Stimulated activated naive B cell treated with anti-CD40 and anti-IgM and Interleukin-4, amounts not matched to agents 10 μg/mL and 1 μg/mL and 100 μg/mL, for 72 hours (primary cell): ENCODE measurements around the gene ARHGEF7.
"Not testable (repeated sequence)": the region's sequence is repeated elsewhere in the genome, so short reads cannot be mapped to it uniquely, and the experiment has no call there.

ENCODE experiments used
- ATAC-seq, 2 donors: fragments of 150-1000 bp; cut with Tn5 transposase; replicated peaks; 2 replicates each; pipeline ENCODE4 v1.10.0; 2021; ENCODE audit warnings: moderate library complexity in 1 of 2
- DNase-seq: peaks from one replicate; pipeline ENCODE4 v3.0.0; 2021
- H3K27ac Mint-ChIP-seq: one replicate; pipeline ENCODE4 v1.8.0; 2022; ENCODE audit warnings: mild to moderate bottlenecking, mixed read lengths
- H3K27me3 Mint-ChIP-seq, 2 donors: one replicate each; pipeline ENCODE4 v1.8.0; 2022; ENCODE audit warnings: mixed read lengths in 2 of 2
- H3K36me3 Mint-ChIP-seq, 2 donors: one replicate each; pipeline ENCODE4 v1.8.0; 2022; ENCODE audit warnings: mixed read lengths in 2 of 2, mild to moderate bottlenecking in 1 of 2
- H3K4me1 Mint-ChIP-seq, 2 donors: one replicate each; pipeline ENCODE4 v1.8.0; 2022; ENCODE audit warnings: mixed read lengths in 2 of 2, mild to moderate bottlenecking in 1 of 2
- H3K4me3 Mint-ChIP-seq, 2 donors: one replicate each; pipeline ENCODE4 v1.8.0; 2022; ENCODE audit warnings: mild to moderate bottlenecking in 2 of 2, mixed read lengths in 2 of 2, moderate library complexity in 1 of 2
- H3K9me3 Mint-ChIP-seq, 2 donors: one replicate each; pipeline ENCODE4 v1.8.0; 2022; ENCODE audit warnings: mixed read lengths in 2 of 2, mild to moderate bottlenecking in 1 of 2

The ARHGEF7 gene

DNA sequence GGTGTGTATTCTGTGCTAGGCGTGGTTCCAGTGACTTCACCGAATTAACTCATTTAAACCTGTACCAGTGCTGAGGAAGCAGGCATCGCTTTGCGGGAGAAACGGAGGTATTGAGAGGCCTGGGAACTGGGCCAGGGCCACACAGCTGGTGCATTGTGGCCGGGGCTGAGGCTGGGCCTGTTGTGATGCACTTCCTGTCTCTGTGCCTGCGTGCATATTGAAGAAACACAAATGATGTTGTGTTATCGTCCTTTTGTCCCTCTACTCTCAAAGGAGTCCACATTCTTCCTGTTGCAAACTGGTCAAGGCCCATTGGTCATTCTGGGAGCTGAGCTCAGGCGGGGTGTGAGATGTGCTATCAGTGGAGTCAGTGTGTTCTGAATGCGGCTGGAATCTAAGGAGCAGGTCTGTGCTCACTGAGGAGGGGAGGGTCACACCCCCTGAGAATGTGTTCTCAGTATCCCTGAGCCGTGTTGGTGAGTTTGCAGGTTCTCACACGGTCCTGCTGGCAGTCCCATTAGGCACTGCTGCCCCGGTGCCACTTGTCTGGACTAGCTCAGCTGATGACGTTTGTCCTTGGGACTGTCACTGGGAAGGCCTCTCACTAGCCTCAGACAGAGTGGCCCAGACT lies 62.1 kb downstream of the ARHGEF7 start:
- peaks cover 56 to 74% of the 10 kb centered on the region in 2 donors for H3K36me3 Mint-ChIP-seq
- peaks cover 16 to 20% of the 10 kb centered on the region in 2 donors for H3K9me3 Mint-ChIP-seq
- DNase-seq (peak; percentile 12), ATAC-seq (peak; percentile 64 to 79)
- H3K4me1 Mint-ChIP-seq, result peaks cover 63 to 82% of the 10 kb centered on the region in 2 donors
- H3K27me3 Mint-ChIP-seq, result no peaks in the 10 kb centered on the region
- H3K4me3 Mint-ChIP-seq, result peak overlapping the region; percentile 48 to 52
- H3K27ac Mint-ChIP-seq, result peak overlapping the region; percentile 92

DNA sequence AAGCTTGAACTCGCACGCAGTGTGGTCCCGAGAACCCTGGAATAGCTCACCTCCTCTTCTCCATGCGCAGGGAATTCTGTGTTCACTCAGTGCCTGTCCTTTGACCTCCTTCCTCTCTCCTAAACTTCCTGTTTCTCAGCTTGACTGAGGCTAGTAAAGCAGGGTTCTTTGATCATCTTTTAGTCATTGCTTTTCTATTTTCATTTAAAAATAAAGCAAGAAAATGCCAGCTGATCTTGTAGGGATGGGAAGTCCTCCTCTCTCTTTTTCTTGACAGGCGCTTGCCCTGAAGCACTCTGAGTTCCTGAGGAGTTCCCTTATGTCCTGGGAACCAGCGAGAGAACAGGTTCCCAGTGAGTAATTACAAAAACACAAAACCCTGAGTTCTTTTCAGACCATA lies 62.8 kb downstream of the ARHGEF7 start:
- Mint-ChIP-seq H3K9me3 (peaks cover 17 to 20% of the 10 kb centered on the region in 2 donors), H3K36me3 (peaks cover 57 to 82% of the 10 kb centered on the region in 2 donors), H3K27me3 (no peaks in the 10 kb centered on the region), H3K4me1 (peaks cover 65 to 87% of the 10 kb centered on the region in 2 donors), H3K4me3 (peak overlapping the region; percentile 8 to 23), H3K27ac (peak overlapping the region; percentile 92)
- ATAC-seq, result no peak
- no peak for DNase-seq

DNA sequence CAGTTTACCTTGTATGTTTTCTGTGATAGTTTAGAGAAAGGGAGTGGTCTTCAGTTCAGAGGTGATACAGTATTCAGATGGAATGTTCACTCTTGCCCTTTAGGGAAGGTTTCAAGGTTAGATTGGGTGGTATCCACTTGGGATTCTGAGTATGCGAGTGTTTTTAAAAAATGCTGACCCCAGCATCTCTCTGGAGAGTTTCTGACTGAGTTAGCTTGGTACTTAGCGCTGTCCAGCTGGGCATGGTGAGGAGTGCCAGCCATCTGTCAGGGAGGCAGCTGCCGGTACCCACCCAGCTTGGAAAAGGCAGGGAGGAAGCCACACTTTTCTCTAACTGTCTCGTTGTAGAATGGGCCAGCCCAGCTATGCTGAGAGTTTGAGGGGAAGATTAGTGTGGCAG lies 63.3 kb downstream of the ARHGEF7 start:
- ATAC-seq (no peak), DNase-seq (no peak)
- peak overlapping the region; percentile 92 for H3K27ac Mint-ChIP-seq
- H3K36me3 Mint-ChIP-seq, result peaks cover 55 to 81% of the 10 kb centered on the region in 2 donors
- H3K4me1 Mint-ChIP-seq, result peaks cover 67 to 92% of the 10 kb centered on the region in 2 donors
- H3K27me3 Mint-ChIP-seq, result no peaks in the 10 kb centered on the region
- peaks cover 17 to 20% of the 10 kb centered on the region in 2 donors for H3K9me3 Mint-ChIP-seq
- H3K4me3 Mint-ChIP-seq, result no peak overlapping the region

DNA sequence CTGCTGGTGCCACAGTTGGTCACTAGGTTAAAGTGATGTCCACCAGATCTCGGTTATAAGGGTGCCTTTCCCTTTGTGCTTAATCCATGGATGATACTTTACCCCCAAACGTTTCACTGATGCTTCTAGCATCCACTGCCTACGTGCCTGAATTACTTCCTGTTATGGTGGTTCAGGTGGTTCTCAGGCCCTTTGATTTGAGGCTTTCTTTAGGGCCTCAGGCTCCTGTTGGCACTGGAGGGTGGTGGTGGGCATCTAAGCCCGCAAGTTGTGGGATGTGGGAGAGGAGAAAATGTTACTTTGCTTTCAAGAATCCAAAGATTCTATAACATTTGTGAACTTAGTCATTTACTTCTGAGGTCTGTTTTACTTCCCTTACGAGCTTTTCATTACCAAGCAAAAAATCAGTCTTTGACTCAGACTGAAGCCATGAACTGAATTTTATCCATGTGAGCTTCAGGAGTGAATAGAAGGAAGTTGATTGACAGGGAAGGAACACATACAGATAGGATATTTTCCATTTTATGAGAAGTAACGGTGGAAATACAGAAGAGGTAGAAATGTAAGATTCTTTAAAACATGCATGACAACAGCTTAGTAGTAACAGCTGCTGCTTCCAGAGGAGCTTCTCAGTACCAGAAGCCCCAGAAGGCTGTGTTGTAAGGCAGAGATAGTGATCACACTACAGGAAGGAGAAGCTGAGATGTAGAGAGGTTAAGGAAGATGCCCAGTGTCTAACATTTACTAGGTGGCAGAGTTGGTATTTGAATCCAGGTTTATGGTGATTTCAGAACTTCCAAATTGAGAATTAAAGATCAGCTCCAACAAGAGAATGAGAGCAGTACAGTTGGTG lies 65.0 kb downstream of the ARHGEF7 start:
- H3K4me1 Mint-ChIP-seq, result peaks cover 77 to 99% of the 10 kb centered on the region in 2 donors
- H3K27me3 Mint-ChIP-seq, result no peaks in the 10 kb centered on the region
- ATAC-seq (no peak), DNase-seq (no peak)
- peaks cover 51 to 77% of the 10 kb centered on the region in 2 donors for H3K36me3 Mint-ChIP-seq
- peaks cover 14 to 15% of the 10 kb centered on the region in 2 donors for H3K9me3 Mint-ChIP-seq
- H3K4me3 Mint-ChIP-seq, result no peak overlapping the region
- H3K27ac Mint-ChIP-seq, result peak overlapping the region; percentile 68

DNA sequence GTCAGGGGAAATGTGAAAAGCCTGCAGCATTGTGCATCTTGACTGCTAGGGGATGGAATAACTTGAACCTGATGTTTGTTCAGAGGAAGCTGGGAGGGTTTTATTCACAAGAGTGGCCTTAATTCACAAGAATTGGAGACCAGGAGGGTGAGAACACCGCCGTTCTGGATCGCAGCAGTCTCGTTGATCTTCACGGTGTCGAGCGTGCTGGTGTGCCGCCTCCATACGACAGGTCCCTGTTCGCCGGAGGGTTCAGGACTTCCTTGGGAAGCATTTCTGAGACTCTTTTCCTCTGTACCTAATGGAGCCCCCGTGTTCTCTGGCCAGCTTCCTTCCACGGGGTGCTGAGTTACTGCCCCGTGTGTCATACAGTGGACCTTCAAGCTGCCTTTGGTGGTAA lies 66.9 kb downstream of the ARHGEF7 start:
- no peak overlapping the region for H3K4me3 Mint-ChIP-seq
- no peaks in the 10 kb centered on the region for H3K27me3 Mint-ChIP-seq
- no peak for ATAC-seq
- peaks cover 80 to 99% of the 10 kb centered on the region in 2 donors for H3K4me1 Mint-ChIP-seq
- DNase-seq, result no peak
- peak overlapping the region; percentile 82 for H3K27ac Mint-ChIP-seq
- H3K9me3 Mint-ChIP-seq, result peaks cover 3 to 5% of the 10 kb centered on the region in 2 donors
- H3K36me3 Mint-ChIP-seq, result peaks cover 36 to 66% of the 10 kb centered on the region in 2 donors

DNA sequence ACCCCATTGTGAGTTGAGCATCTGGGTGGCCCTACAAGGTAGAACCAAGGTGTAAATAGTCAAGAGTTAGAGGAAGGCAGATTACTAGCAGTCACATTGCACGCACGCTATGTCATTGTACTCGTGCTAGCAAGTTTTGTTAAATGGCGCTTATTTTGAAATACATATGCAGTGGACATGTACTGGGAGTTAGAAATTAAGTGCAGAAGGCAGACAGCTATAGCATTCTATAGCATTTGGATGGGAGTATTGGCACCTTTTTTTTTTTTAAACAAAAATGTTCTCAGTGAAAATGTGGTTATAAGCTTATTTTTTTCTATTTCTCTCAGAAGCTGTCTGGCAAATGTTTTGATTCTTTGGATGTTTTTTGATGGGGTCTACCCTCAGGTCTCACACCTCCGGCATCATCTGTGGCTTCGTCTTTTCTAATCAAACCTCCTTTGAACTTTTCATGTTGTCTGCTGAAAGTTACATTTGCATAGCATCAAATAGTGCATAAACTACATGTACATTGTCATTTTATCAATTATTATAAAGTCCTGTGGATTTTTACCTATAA lies 68.1 kb downstream of the ARHGEF7 start:
- no peaks in the 10 kb centered on the region for H3K27me3 Mint-ChIP-seq
- H3K4me3 Mint-ChIP-seq, result no peak overlapping the region
- DNase-seq (no peak), ATAC-seq (no peak)
- no peak overlapping the region for H3K27ac Mint-ChIP-seq
- H3K36me3 Mint-ChIP-seq, result peaks cover 31 to 61% of the 10 kb centered on the region in 2 donors
- H3K9me3 Mint-ChIP-seq, result peaks cover 3 to 5% of the 10 kb centered on the region in 2 donors
- H3K4me1 Mint-ChIP-seq, result peaks cover 79 to 99% of the 10 kb centered on the region in 2 donors

DNA sequence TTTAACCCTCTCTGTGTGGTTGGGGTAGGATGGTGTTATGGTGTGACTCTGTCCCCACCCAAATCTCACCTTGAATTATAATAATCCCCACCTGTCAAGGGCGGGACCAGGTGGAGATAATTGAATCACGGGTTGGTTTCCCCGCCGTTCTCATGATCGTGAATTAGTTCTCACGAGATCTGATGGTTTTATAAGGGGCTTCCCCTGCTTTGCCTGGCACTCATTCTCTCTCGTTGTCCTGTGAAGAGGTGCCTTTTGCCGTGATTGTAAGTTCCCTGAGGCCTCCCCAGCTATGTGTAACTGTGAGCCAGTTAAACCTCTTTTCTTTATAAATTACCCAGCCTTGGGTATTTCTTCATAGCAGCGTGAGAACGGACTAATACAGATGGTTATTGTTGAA lies 68.8 kb downstream of the ARHGEF7 start:
- Mint-ChIP-seq H3K4me3 (peak overlapping the region; percentile 55 to 87), H3K27ac (peak overlapping the region; percentile 97), H3K9me3 (peaks cover 3 to 5% of the 10 kb centered on the region in 2 donors), H3K36me3 (peaks cover 33 to 59% of the 10 kb centered on the region in 2 donors), H3K4me1 (peaks cover 80 to 99% of the 10 kb centered on the region in 2 donors), H3K27me3 (no peaks in the 10 kb centered on the region)
- DNase-seq, result peak; percentile 12
- no peak for ATAC-seq

DNA sequence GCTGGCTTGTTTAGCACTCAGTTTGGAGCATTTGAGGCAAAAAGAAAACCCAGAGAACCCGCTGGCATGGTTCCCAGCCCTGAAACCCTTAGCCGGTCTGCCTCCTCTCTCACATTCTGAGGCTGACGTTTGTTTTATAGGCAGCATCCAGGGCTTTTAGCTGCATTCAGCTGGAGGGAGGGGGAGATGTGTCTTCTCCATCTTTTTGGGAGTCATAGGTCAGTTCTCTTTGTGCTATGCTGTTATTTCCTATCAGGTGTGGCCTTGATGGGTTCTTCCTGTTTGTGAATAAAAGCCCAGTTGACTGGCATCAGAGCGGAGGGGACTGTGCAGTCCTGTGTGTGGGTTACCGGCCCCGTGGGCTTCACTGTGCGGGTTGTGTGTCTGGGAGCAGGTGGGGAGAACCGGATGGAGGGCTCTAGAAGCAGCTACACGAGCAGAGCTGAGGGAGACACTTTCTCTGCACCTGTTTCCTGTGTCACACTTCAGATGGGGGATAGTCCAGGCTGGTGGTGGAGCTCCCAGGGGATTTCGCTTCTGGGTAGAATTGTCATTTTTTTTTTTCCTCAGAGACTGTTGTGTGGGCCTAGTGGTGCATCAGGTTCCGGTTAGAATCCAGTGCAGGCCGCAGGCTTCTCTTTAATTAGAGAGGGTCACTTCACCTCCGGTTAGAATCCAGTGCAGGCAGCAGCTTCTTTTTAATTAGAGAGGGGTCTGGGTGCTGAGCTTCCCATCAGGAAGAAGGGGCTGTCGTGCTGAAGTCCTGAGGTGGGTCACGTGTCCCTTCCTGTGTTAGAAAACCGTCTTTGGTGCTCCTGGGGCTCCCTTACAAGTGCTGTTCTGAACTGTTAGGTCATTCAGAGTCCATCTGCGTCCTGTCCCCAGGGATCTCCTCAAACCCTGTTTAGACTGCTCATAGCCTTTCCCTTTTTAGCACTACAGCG lies 69.6 kb downstream of the ARHGEF7 start:
- ATAC-seq, result peak; percentile 86 to 88
- H3K4me1 Mint-ChIP-seq, result peaks cover 77 to 99% of the 10 kb centered on the region in 2 donors
- H3K9me3 Mint-ChIP-seq, result peaks cover 3 to 5% of the 10 kb centered on the region in 2 donors
- no peaks in the 10 kb centered on the region for H3K27me3 Mint-ChIP-seq
- DNase-seq, result peak; percentile 88
- peaks cover 38 to 57% of the 10 kb centered on the region in 2 donors for H3K36me3 Mint-ChIP-seq
- H3K27ac Mint-ChIP-seq, result peak overlapping the region; percentile 97
- H3K4me3 Mint-ChIP-seq, result peak overlapping the region; percentile 87 to 88

DNA sequence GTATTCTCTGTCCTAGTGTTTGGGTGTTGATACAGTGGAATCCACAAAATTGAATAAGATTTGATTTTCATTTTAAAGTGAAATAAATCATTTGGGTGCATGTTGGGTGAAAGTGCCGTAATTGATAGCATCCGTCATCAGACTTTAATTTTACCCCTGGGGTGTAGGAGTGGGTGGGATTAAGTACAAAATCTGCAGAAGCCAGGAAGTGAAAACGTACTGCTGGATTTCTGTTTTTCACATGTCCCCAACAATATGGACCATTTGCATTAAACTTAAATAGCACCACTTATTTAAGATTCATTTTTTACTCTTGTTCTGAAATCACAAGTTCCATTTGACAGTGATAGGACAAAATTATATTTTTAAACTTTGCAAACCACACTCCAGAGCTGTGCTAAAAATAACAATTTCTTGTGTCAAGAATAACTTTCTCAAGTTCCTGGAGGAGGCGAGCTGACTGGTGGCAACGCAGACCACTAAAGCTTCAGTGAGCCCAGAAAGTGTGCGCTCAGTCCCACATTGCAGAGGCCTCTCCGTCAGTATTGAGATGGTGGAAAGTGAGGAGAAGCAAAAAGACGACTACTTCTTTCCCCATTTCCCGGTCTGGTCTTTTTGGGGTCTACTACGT lies 71.3 kb downstream of the ARHGEF7 start:
- H3K27me3 Mint-ChIP-seq, result no peaks in the 10 kb centered on the region
- peaks cover 37 to 63% of the 10 kb centered on the region in 2 donors for H3K36me3 Mint-ChIP-seq
- H3K27ac Mint-ChIP-seq, result peak overlapping the region; percentile 97
- DNase-seq (no peak), ATAC-seq (peak; percentile 19 to 21)
- H3K4me1 Mint-ChIP-seq, result peaks cover 79 to 99% of the 10 kb centered on the region in 2 donors
- peaks cover 4 to 5% of the 10 kb centered on the region in 2 donors for H3K9me3 Mint-ChIP-seq
- peak overlapping the region; percentile 87 to 88 for H3K4me3 Mint-ChIP-seq

DNA sequence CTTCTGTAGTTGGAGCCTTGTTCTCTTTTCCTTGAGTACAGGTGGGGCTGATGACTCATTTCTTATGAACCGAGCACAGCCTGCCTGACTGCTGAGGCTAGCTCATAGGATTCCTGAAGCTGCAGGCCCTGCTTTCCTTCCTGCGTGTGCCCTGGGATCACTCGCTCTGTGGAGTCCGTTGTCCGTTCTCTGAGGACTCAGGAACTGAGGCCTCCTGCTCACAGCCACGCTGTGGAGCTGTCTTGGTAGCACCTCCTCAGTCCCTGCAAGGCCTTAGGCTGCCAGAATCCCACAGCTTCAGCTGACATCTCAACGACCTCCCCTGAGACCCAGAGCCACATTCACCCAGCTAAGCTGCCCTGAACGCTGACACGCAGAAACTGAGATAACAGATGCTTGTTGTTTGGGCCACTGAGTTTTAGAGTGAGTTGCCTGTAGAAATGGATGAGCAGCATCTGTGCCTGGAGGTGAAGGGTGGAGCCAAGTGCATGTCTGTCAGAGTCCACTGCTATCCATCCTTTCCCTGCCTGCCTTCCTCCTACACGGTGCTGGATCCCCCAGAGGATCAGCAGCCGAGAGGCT lies 72.9 kb downstream of the ARHGEF7 start:
- ATAC-seq (peak; percentile 37 to 38), DNase-seq (peak; percentile 43)
- H3K36me3 Mint-ChIP-seq, result peaks cover 27 to 52% of the 10 kb centered on the region in 2 donors
- H3K9me3 Mint-ChIP-seq, result peaks cover 3 to 4% of the 10 kb centered on the region in 2 donors
- no peaks in the 10 kb centered on the region for H3K27me3 Mint-ChIP-seq
- peak overlapping the region; percentile 83 for H3K27ac Mint-ChIP-seq
- H3K4me3 Mint-ChIP-seq, result peak overlapping the region; percentile 87 to 88
- H3K4me1 Mint-ChIP-seq, result peaks cover 77 to 99% of the 10 kb centered on the region in 2 donors

DNA sequence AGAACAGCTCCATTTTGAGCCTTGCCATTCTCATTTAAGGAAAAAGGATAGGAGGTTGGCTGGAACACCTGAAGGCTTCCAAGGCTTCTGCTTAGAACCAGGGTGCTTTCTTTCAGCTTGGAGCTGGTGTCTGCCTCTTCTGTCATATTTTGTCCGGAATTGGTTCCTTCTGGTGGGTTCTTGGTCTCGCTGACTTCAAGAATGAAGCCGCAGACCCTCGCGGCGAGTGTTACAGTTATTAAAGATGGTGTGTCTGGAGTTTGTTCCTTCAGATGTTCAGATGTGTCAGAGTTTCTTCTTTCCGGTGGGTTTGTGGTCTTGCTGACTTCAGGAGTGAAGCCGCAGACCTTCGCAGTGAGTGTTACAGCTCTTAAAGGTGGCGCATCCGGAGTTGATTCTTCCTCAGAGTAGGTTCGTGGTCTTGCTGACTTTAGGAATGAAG lies 74.0 kb downstream of the ARHGEF7 start:
- Mint-ChIP-seq H3K4me1 (peaks cover 78 to 99% of the 10 kb centered on the region in 2 donors), H3K4me3 (peak overlapping the region; percentile 57 to 88), H3K36me3 (peaks cover 19 to 43% of the 10 kb centered on the region in 2 donors), H3K27ac (peak overlapping the region; percentile 20)
- not testable (repeated sequence) for DNase-seq, H3K27me3 Mint-ChIP-seq, ATAC-seq, H3K9me3 Mint-ChIP-seq

DNA sequence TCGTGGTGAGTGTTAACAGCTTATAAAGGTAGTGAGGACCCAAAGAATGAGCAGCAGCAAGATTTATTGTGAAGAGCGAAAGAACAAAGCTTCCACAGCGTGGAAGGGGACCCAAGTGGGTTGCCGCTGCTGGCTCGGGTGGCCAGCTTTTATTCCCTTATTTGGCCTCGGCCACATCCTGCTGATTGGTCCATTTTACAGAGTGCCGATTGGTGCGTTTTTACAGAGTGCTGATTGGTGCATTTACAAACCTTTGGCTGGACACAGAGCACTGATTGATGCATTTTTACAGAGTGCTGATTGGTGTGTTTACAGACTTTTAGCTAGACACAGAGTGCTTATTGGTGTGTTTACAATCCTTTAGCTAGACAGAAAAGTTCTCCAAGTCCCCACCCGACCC lies 74.4 kb downstream of the ARHGEF7 start:
- DNase-seq, H3K9me3 Mint-ChIP-seq, H3K27me3 Mint-ChIP-seq, ATAC-seq: not testable (repeated sequence)
- H3K4me1 Mint-ChIP-seq, result peaks cover 76 to 99% of the 10 kb centered on the region in 2 donors
- H3K36me3 Mint-ChIP-seq, result peaks cover 20 to 44% of the 10 kb centered on the region in 2 donors
- peak overlapping the region; percentile 57 to 88 for H3K4me3 Mint-ChIP-seq
- peak overlapping the region; percentile 20 for H3K27ac Mint-ChIP-seq

DNA sequence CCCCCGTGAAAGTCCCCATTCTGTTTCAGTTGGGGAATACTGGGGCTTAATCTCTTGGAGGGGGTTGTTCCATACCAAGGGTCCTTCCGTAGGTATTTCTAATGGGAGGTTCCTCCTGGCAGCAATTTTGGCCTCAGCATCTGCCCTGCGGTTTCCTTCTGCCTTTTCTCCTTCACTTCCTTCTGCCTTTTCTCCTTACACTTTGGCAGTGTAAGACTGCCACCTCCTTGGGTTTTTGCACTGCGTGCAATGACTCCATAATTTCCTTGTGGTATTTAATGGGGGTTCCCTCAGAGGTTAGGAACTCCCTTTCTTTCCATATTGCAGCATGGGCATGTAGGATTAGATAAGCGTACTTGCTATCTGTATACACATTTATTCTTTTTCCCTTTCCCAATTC lies 78.1 kb downstream of the ARHGEF7 start:
- H3K9me3 Mint-ChIP-seq, ATAC-seq, DNase-seq, H3K27me3 Mint-ChIP-seq: not testable (repeated sequence)
- Mint-ChIP-seq H3K4me1 (peaks cover 56 to 89% of the 10 kb centered on the region in 2 donors), H3K4me3 (peak overlapping the region; percentile 1 to 6), H3K36me3 (peaks cover 33 to 50% of the 10 kb centered on the region in 2 donors), H3K27ac (peak overlapping the region; percentile 9)
